Frontal cortex (tissue), 4 donors: ENCODE measurements around the gene LCORL. TPM values are rescaled to one million over a fixed set of nuclear protein-coding genes. Genes with fewer than 3 reads are reported as not detected.
"Not testable (repeated sequence)": the region's sequence is repeated elsewhere in the genome, so short reads cannot be mapped to it uniquely, and the experiment has no call there.

Experiments used
- DNase-seq, 2 donors: peaks; one replicate each; pipeline ENCODE4 v3.0.0; 2012; ENCODE audit warnings: low spot score in 2 of 2
- FAIRE-seq: peaks from 2 replicates; lab custom pipeline; 2012; peaks lifted over from hg19 to GRCh38; lab: Jason Lieb, UNC
- total RNA-seq: library from RNA; depleted of rRNA; stranded (reverse); fragments of >200 nt; gene quantifications from one replicate; pipeline ENCODE4 v1.2.3, GENCODE V29; 2014
- donor health status: control.
- donor health status: control.
- donor health status: control.

LCORL gene
- total RNA-seq, 1 donor from 2014 or later = 60.7 TPM

DNA sequence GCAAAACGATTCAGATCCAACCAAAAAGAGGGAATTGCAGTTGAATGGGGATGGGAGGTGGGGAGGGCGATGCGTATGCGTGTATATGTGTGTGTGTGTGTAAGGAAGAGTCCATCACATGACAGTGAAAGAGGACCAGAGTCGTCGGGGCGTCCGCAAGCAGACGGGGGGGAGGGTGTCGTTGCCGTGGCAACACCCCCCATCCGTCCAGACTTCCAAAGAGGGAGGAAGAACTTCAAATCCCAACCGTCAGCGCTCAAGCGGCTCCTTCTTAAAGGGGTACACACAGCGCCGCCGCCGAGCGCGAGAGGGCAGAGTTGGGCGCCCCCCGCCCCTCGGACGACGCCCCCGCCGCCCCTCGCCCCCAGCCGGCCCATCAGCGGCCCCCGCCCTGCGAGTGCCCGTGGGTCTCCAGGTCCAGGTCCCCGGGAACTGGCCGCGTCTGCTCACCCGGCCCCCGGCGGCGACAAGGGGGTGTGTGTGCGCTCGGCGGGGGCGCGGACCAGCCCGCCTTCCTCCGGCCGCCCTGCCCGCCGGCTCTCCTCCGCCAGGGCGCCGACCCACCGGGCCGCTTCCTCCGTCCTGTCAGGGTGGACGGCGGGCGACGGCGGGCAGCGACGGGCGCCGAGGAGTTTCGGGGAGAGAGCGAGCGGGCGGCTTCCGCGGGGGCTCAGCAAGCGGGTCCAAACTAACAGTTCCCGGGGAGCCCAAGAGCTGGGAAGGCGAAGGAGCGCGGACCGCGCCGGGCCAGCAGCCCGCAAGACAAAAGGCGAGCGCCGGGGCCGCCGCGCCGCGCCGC is 685 bp downstream of the LCORL start:
- FAIRE-seq (no peak), DNase-seq (peak; percentile 64 to 65)

GRCh38 chr4:18020145-18020670 is 1.3 kb downstream of the LCORL start:
- no peak for DNase-seq
- no peak for FAIRE-seq

DNA sequence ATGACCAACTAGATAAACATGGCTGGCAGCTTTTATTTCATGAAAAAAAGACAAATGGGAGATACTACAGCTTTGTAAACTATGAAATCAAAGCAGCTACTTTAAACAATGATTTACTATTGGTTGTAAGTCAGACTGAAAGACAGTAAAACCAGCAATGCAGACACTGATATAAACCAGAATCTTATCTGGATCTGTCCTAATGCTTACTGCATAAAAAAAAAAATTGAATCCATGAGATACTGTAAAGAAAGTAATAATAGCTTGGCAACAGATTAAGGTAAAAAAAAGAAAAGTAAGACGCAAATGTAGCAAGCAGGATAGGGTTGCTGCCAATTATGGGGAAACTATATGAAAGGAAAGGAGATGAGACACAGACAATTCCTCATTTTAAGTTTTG is 7.3 kb downstream of the LCORL start:
- FAIRE-seq (no peak), DNase-seq (no peak)

GRCh38 chr4:18012807-18013462 is 8.6 kb downstream of the LCORL start:
- DNase-seq (no peak), FAIRE-seq (no peak)

DNA sequence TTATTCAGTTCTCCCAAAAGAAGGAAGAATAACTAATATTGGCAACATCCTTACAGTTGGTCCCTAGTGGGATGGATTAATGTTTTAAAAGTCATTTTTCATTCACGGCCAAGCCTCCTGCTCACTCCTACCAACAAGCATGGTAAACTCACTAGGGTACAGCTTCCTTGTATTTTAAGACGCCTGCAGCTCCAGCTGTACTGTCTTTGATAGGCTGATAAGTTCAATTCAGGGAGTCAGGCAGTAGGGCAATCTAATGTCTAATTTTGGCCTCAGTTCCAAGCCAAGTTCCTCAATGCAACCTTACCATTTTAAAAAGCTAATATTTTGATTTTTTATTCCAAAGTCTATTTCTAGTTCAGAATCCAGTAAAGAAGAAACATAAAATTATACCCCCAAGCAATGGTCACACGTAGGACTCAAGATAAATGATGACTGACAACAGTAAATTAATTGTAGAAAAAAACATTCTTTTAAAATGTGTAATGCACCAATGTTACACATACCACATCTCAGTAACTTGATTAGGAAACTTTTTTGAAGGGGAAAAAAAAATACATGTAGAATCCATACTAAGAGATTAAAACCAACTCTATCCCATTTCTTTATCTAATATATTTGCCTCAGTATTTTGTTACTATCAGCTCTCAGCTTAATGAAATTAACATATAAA is 9.3 kb downstream of the LCORL start:
- FAIRE-seq (no peak), DNase-seq (no peak)

GRCh38 chr4:18007625-18008024 is 13.9 kb downstream of the LCORL start:
- FAIRE-seq (no peak), DNase-seq (no peak)

DNA sequence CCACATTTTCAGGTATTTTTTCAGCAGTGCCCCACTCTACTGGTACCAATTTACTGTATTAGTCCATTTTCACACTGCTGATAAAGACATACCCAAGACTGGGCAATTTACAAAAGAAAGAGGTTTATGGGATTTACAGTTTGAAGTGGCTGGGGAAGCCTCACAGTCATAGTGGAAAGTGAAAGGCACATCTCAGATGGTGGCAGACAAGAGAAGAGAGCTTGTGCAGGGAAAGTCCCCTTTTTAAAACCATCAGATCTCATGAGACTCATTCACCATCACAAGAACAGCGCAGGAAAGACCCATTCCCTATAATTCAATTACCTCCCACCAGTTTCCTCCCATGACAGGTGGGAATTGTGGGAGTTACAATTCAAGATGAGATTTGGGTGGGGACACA is 15.1 kb downstream of the LCORL start:
- not testable (repeated sequence) for DNase-seq, FAIRE-seq

DNA sequence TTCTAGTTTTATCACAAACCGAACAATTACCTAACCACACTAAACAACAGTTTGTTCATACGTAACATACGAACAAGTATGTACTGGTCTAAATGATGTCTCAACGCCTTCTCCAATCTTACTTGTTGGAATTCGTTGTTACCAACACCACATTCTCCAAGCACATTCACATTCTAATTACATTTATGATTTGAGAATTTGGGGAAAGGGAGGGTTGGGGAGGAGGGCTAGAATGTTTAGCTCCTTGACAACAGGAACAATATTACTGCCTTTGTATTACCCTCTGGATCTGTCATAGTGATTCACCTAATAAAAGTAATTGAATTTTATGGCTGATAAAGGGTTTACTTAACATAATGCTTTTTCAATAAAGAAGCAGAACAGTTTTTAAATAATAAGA is 24.4 kb downstream of the LCORL start:
- FAIRE-seq = no peak
- DNase-seq = no peak

GRCh38 chr4:17995165-17995564 is 26.4 kb downstream of the LCORL start:
- FAIRE-seq (no peak), DNase-seq (no peak)

DNA sequence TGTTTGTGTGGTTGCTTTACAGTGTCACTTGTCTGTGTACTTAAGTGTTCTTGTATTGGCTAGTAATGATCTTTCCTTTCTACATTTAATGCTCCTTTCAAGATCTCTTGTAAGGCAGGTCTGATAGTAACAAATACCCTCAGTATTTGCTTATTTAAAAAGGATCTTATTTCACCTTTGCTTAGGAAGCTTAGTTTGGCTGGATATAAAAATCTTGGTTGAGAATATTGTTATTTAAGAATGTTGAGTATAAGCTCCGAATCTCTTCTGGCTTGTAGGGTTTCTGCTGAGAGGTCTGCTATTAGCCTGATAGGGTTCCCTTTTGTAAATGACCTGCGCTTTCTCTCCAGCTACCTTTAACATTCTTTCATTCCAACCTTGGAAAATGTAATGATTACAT is 35.7 kb downstream of the LCORL start:
- DNase-seq = no peak
- no peak for FAIRE-seq

GRCh38 chr4:17981063-17981462 is 40.5 kb downstream of the LCORL start:
- DNase-seq = no peak
- no peak for FAIRE-seq

GRCh38 chr4:17968721-17969120 is 52.8 kb downstream of the LCORL start:
- FAIRE-seq = no peak
- DNase-seq = no peak

GRCh38 chr4:17967078-17967477 is 54.5 kb downstream of the LCORL start:
- DNase-seq (no peak), FAIRE-seq (no peak)

DNA sequence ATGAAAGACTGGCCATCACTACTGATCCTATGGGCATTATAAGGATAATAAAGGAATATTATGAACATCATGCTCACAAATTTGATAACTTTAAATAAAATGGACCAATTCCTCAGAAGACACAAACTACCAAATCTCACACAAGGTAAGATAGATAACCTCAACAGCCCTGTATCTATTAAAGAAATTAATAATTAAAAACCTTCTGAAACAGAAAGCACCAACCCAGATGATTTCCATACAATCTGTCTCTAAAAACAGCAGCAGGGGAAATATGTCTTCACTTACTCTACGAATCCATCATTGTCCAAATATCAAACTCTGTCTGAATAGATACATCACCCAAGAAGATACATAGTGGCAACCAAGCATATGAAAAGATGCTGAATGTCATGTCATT is 55.2 kb downstream of the LCORL start:
- DNase-seq = no peak
- no peak for FAIRE-seq

DNA sequence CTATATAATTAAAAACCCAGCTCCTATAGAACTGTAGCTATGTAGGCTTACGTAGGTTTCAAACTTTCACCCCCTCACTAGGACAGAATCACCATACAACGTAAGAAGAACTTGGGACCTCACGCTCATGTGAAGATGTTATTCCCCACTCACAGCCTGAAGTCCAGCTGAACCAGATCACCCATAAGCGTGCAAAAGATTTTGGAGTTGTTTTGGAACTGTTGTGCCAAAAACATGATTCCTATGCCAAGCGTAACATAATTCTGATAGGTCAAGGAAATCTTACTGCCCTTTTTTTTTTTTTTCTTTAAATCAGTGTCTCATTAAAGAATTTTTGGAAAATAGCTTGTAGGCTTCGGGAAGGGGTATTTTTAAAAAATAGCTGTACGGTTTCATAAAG is 57.0 kb downstream of the LCORL start:
- no peak for FAIRE-seq

DNA sequence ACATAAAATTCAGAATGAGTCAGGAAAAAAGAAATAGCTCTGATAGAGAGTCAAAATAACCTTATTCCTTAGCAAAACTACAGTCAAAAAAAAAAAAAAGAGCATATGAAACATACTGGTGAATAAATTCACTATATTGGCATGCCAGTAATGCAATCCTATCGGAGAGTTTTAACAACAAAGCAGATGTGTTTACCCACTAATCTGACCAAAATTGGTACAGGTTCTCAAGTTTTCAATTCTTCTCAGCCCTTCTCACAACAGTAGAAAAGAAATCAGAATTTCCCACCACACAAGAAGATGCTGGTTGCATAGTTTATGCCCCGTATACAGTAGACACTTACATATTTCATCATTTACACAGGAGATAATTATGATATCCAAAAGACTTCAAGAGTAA is 59.4 kb downstream of the LCORL start:
- FAIRE-seq (no peak), DNase-seq (no peak)

More for the DNA sequence above, 57.0 kb downstream of the LCORL start:
- DNase-seq = no peak

DNA sequence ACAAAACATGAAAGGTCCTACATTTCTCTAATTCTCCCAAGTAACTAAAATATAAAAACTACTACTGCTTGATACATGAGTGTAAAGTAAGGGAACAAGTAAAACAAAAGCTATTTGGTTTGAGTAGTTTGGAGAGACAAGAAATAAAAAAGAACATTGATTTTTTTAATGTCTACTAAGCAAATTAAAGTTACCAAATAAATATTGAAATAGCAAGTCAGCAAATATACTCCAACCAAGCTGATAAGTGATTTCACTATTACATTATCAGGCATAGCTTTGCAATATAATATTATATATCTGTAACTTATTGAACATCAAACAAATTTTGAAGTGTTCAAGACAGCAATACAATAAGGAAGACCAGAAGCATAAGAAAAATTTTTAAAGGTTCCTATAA is 60.3 kb downstream of the LCORL start:
- DNase-seq (no peak), FAIRE-seq (no peak)

DNA sequence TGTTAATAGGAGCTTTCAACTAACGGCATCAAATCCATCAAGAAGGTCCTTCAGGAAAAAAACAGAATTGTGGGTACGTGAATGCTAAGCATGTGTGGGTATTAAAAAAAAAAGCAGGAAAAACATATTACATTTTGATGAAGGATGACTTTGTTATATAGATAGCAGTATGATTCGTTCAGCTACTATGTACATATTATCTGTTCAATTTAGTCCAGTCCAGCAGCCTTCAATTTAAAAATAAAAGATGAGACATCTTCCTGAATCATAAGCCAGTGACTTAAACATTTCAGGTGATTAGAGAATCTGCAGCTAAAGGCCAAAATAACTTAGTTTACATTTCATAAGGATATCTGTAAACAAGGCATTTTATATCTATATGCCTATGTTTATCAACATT is 63.4 kb downstream of the LCORL start:
- no peak for FAIRE-seq
- DNase-seq = no peak

DNA sequence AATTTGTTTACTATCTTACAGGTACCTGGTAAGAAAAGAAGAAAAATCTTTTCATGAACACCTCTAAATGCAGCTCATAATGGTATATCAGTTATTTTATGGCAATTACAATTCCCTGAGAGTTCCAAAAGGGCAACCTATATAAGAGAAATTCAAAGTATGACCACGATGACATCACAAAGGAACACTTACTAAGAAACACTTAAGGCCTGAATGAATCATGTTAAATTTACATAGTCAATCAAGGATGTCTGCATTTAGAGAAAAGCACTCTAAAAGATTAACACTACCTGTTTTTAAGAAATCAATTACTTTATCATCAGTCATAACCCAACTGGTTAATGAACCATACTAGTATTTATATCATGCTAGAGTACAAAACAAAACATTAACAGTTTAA is 63.9 kb downstream of the LCORL start:
- no peak for DNase-seq
- no peak for FAIRE-seq

DNA sequence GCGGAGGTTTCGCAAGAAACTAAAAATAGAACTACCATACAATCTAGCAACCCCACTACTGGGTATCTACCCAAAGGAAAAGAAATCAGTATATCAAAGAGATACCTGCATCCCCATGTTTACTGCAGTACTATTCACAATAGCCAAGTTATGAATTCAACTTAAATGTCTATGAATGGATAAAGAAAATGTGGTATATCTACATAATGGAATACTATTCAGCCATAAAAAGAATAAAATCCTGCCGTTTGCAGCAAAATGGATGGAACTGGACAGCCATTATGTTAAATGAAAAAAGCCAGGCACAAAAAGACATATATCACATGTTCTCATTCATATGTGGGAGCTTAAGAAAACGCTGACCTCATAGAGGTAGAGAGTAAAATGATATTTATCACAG is 65.3 kb downstream of the LCORL start:
- no peak for FAIRE-seq
- DNase-seq = no peak

- FAIRE-seq = no peak
- no peak for DNase-seq
Measured at GRCh38 chr4:17945303-17945702, 76.3 kb downstream of the LCORL start.
